GM12865 (cell line): Measurements from ENCODE around the gene ARVCF.

ENCODE experiments used
- DNase-seq: peaks from one replicate; pipeline ENCODE4 v3.0.0; 2010; ENCODE audit warnings: low read depth
- H3K4me3 ChIP-seq: 2 replicates; pipeline ENCODE4 v1.5.1; 2011; ENCODE audit warnings: mild to moderate bottlenecking, low read depth, low read length, control low read depth
- CTCF ChIP-seq: IDR thresholded peaks from 2 replicates; pipeline ENCODE4 v1.5.1; 2011; ENCODE audit warnings: low read length, control low read depth, low read depth, inconsistent platforms; ENCODE audit not compliant: insufficient read depth; ENCODE audit errors: missing control alignments

The ARVCF gene

GRCh38 chr22:20015187-20015625 lies 1.4 kb downstream of the ARVCF start:
- H3K4me3 ChIP-seq = no peak overlapping the region
- DNase-seq = no peak
- no peak for TF ChIP-seq CTCF

GRCh38 chr22:20014526-20015186 lies 2.0 kb downstream of the ARVCF start:
- no peak for DNase-seq
- no peak overlapping the region for H3K4me3 ChIP-seq
- TF ChIP-seq CTCF = no peak

GRCh38 chr22:20013382-20013871 lies 3.2 kb downstream of the ARVCF start:
- no peak overlapping the region for H3K4me3 ChIP-seq
- DNase-seq = peak; percentile 62
- peak; percentile 60 for TF ChIP-seq CTCF

DNA sequence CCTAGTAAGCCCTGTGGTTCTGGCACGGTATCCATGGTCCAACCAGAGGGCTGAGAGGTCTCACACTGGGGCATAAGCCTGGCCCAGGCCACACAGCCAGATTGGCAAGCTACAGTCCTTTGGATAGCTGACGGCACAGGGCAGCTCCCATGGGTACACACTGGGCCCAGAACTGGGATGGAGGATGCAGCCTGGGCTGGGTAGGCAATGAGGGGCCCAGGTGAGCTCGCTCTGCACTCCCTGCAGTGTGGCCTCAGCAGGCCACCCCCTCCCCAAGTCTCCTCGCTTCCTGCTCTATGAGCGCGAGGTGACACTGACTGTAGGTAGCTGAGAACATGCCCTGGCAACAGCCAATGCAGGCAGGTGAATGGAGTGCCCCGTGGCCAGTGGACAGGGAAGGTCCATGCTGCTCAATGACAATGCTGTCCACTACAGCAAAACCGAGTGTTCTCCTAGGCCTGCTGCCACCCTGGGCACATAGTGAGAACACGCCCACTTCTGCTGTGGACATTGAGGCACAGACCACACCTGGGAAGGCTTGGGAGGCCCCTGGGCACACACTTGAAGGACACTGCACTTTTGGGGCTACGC lies 3.8 kb downstream of the ARVCF start:
- no peak for DNase-seq
- H3K4me3 ChIP-seq = no peak overlapping the region
- TF ChIP-seq CTCF = no peak

- TF ChIP-seq CTCF = no peak
- H3K4me3 ChIP-seq = no peak overlapping the region
- DNase-seq = no peak
These were observed 4.5 kb downstream of the ARVCF start for GRCh38 chr22:20011993-20012740.

DNA sequence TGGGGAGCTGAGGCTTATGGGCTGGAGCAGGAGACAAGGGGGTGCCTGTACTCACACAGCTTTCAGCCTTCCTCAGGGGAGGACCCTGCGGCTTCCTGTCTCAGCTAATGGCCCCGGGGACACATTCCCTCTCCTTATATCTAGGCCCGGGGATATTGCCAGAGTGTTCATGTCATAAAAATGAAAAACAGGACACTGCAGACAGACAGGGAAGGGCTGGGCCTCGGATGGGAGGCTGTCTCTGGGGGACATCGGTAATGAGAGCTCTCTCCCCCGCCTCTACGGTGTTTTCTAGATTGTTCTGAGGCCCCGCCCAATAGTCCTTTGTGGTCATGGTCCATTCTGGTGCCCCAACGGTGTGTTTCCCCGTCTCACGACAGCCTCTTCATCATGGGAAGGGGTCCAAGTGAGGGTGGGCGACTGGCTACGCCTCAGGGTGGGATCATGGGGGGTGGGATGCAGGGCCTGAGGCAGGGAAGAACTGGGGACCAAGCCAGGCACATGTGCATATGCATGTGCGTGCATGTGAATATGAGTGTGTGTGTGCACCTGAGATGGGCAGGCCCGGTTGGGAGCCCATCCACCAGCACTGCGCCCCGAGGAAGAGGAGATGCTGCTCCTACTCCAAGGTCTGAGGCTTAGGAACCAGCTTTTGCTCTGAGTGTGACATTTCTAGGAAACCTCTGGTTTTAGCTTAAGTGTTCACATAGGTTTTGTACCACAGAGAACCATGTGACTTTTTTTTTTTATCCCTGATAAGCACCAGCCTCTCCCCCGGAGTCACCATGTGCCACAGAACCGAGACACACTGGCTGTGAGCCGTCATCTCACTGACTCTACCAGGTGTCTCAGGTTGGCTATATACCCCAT lies 5.3 kb downstream of the ARVCF start:
- no peak for TF ChIP-seq CTCF

More for the DNA sequence above, 5.3 kb downstream of the ARVCF start:
- H3K4me3 ChIP-seq = no peak overlapping the region
- DNase-seq = no peak
